HepG2 (cell line): Measurements from ENCODE around the gene EDAR. TPM values are rescaled to one million over a fixed set of nuclear protein-coding genes. Genes with fewer than 3 reads are reported as not detected.

Source experiments
- ATAC-seq: fragments of 200-7000 bp; cut with Tn5 transposase; 3 replicates; pipeline ENCODE4 v1.9.1; 2020; ENCODE audit warnings: mild to moderate bottlenecking, moderate library complexity
- BruUV-seq: library from RNA; stranded (reverse); fragments of 400-500 nt; replicated peaks from 2 replicates; lab custom pipeline; 2021; lab: Mats Ljungman, UMichigan
- CTCF ChIA-PET: fragments of 300-600 bp; formaldehyde crosslinking; extraction: SDS; loops from one replicate; lab custom pipeline; 2021; ENCODE audit warnings: low total read pairs, inconsistent platforms, low intra/inter-chr PET ratio; lab: Yijun Ruan, JAX
- POLR2A ChIA-PET: fragments of 350-600 bp; sonication (Branson Sonifier 250); formaldehyde crosslinking; loops from one replicate; lab custom pipeline; 2020; ENCODE audit warnings: antibody characterized with exemption, inconsistent platforms; lab: Yijun Ruan, JAX
- DNase-seq: peaks from one replicate; pipeline ENCODE4 v3.0.0-alpha.2; 2015; ENCODE audit warnings: low spot score
- FAIRE-seq: peaks from 3 replicates; lab custom pipeline; 2011; peaks lifted over from hg19 to GRCh38; lab: Jason Lieb, UNC
- H2AFZ ChIP-seq: one replicate; pipeline ENCODE4 v1.6.1; 2011; ENCODE audit warnings: low read length, inconsistent platforms
- H3K27ac ChIP-seq: fragments of 300-600 bp; 3 replicates; pipeline ENCODE4 v1.8.0; 2011; ENCODE audit warnings: mixed run types, mild to moderate bottlenecking, mixed read lengths, low read length, inconsistent platforms; ENCODE audit not compliant: insufficient read depth; ENCODE audit errors: extremely low read length
- H3K27me3 ChIP-seq, 2 experiments: fragments of 200-600 bp in 1 of 2; 2 replicates in 1 of 2; 3 replicates in 1 of 2; pipeline versions ENCODE4 v1.6.0 to v1.8.0; 2011; ENCODE audit warnings: low read length in 2 of 2, mild to moderate bottlenecking in 2 of 2, moderate library complexity in 2 of 2, inconsistent platforms in 1 of 2; ENCODE audit not compliant: insufficient read depth in 2 of 2, control insufficient read depth in 1 of 2
- H3K36me3 ChIP-seq, 2 experiments: fragments of 200-600 bp in 1 of 2; replicated peaks in 1 of 2; 2 replicates in 1 of 2; 3 replicates in 1 of 2; pipeline versions ENCODE4 v1.5.1 to v1.8.0; 2011; ENCODE audit warnings: low read length in 2 of 2, inconsistent platforms in 1 of 2; ENCODE audit not compliant: insufficient read depth in 2 of 2, control insufficient read depth in 1 of 2
- H3K4me1 ChIP-seq: 2 replicates; pipeline ENCODE4 v1.5.1; 2012; ENCODE audit warnings: low read length, inconsistent platforms; ENCODE audit not compliant: insufficient read depth
- H3K4me2 ChIP-seq: 2 replicates; pipeline ENCODE4 v1.6.0; 2011; ENCODE audit warnings: low read depth, low read length, inconsistent platforms
- H3K4me3 ChIP-seq, 3 experiments: fragments of 200-600 bp in 1 of 3; sonication (generic), shearing (Covaris generic) in 1 of 3; replicated peaks in 1 of 3; 2 replicates each; pipeline ENCODE4 v1.5.1; 2011 to 2016; ENCODE audit warnings: low read length in 3 of 3, inconsistent platforms in 2 of 3, low read depth in 2 of 3, mild to moderate bottlenecking in 2 of 3, control low read depth in 1 of 3, mixed read lengths in 1 of 3; ENCODE audit not compliant: insufficient read depth in 1 of 3
- H3K79me2 ChIP-seq: one replicate; pipeline ENCODE4 v1.6.1; 2011; ENCODE audit warnings: low read length, inconsistent platforms; ENCODE audit not compliant: insufficient read depth
- H3K9ac ChIP-seq: 2 replicates; pipeline ENCODE4 v1.6.0; 2011; ENCODE audit warnings: mild to moderate bottlenecking, low read depth, low read length, inconsistent platforms; ENCODE audit not compliant: insufficient read depth
- H3K9me3 ChIP-seq: 2 replicates; pipeline ENCODE4 v1.5.1; 2012; ENCODE audit warnings: mild to moderate bottlenecking, low read length
- H4K20me1 ChIP-seq: 2 replicates; pipeline ENCODE4 v1.6.0; 2011; ENCODE audit warnings: inconsistent platforms, mild to moderate bottlenecking, low read length, moderate library complexity; ENCODE audit not compliant: insufficient read depth
- KLF16 ChIP-seq, 2 experiments: sonication (generic) in 1 of 2; formaldehyde crosslinking in 1 of 2; IDR thresholded peaks; 2 replicates each; pipeline versions ENCODE4 v1.6.1 to v1.8.0; 2016 to 2023; ENCODE audit warnings: missing genetic modification reagents in 2 of 2, missing compliant biosample characterization in 1 of 2
- RFXAP ChIP-seq: sonication (generic); formaldehyde crosslinking; IDR thresholded peaks from 2 replicates; pipeline ENCODE4 v1.4.0; 2020; ENCODE audit warnings: missing genetic modification reagents, borderline replicate concordance
- ZBTB44 ChIP-seq: sonication (generic); formaldehyde crosslinking; IDR thresholded peaks from 2 replicates; pipeline ENCODE4 v1.4.0; 2020; ENCODE audit warnings: missing genetic modification reagents
- ZHX2 ChIP-seq, 2 experiments: sonication (generic) in 1 of 2; formaldehyde crosslinking in 1 of 2; IDR thresholded peaks; 2 replicates each; pipeline versions ENCODE4 v1.6.1 to v1.9.0; 2014 to 2022; ENCODE audit warnings: antibody characterized with exemption in 1 of 2, borderline replicate concordance in 1 of 2, inconsistent platforms in 1 of 2, low read depth in 1 of 2, missing genetic modification reagents in 1 of 2
- ZMYM3 ChIP-seq: sonication (generic); formaldehyde crosslinking; IDR thresholded peaks from 2 replicates; pipeline ENCODE4 v1.5.1; 2020; ENCODE audit warnings: mild to moderate bottlenecking, missing genetic modification reagents
- ZMYM4 ChIP-seq: sonication (generic); formaldehyde crosslinking; IDR thresholded peaks from 2 replicates; pipeline ENCODE4 v1.8.1; 2023; ENCODE audit warnings: mild to moderate bottlenecking, missing genetic modification reagents
- WGBS: methylation state at CpG from one replicate; pipeline ENCODE4 v1.1.6; 2017; ENCODE audit warnings: low lambda C conversion rate; 5-methylcytosine and 5-hydroxymethylcytosine counted together
- in situ Hi-C: cut with HindIII; loops from 2 replicates; pipeline ENCODE4 v1.10.0; 2017; ENCODE audit warnings: low pct_unique_long_range_greater_than_20kb; ENCODE audit not compliant: extremely low pct_ligation_motif_present
- intact Hi-C: fragments of 100-400 bp; cut with micrococcal nuclease; formaldehyde crosslinking; loops from one replicate; pipeline ENCODE4 v1.10.0; 2022; ENCODE audit not compliant: unreplicated experiment
- polyA plus RNA-seq, 8 experiments: library from polyadenylated mRNA; depleted of rRNA in 3 of 8; stranded (reverse) in 7 of 8; unstranded in 1 of 8; fragments of >200 nt; fragmentation: Illumina TruSeq in 4 of 8; extraction: Trizol in 4 of 8; gene quantifications; 2 replicates each; pipeline versions ENCODE4 v1.2.1 to v1.2.3, GENCODE V29; 2011 to 2016; ENCODE audit warnings: low read depth in 4 of 8, missing spikeins in 1 of 8, mixed read lengths in 1 of 8; ENCODE audit not compliant: insufficient read depth in 1 of 8
- total RNA-seq, 5 experiments: library from RNA; depleted of rRNA; stranded (reverse); fragments of >200 nt; fragmentation: Illumina TruSeq; extraction: Trizol; gene quantifications; 2 replicates each; pipeline ENCODE4 v1.2.3, GENCODE V29; 2016; ENCODE audit warnings: low read depth in 1 of 5
- TF ChIP-seq, protein P1 (sequence below): sonication (generic); formaldehyde crosslinking; IDR thresholded peaks from 2 replicates; pipeline ENCODE4 v1.4.0; 2020; ENCODE audit warnings: mild to moderate bottlenecking, missing genetic modification reagents
- TF ChIP-seq, protein P2 (sequence below): sonication (generic); formaldehyde crosslinking; IDR thresholded peaks from 2 replicates; pipeline ENCODE4 v1.4.0; 2020; ENCODE audit warnings: missing genetic modification reagents

EDAR gene
- total and polyA plus RNA-seq, 2 of the 13 experiments (the other 11 are each of a cell fraction or from before 2014, with no cell fraction given), result not detected

DNA sequence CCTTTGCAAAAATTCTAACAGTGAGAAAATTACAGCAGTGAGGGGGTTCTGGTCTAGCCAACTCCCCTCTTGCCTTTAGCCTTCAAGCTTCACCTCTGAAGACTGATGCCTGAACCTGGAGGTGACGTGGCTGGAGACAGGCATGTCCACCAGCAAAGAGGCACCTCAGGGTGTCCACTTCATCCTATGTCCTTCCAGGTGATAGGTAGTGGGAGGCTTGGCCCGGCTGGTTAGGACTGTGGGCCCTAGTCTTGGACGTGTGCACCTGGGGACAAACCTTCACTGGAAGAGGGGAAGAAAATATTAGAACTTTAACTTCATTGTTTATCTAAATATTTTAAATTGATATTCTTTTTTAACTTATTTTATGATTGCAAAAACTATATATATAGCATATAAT lies 35.5 kb upstream of the EDAR start (continued):
- TF ChIP-seq ZHX2 (IDR thresholded peaks at IDR 0.05; ENCODE audit: low read depth), result no peak
- no peak for TF ChIP-seq ZHX2 (CRISPR knock-in tag; IDR thresholded peaks at IDR 0.05; ENCODE audit: borderline replicate concordance)

GRCh38 chr2:109021895-109022300 lies 32.9 kb upstream of the EDAR start:
- intact Hi-C loops, result no loop called here
- 27% methylated on average over 6 of the region's 13 CpGs for WGBS
- H3K27me3 ChIP-seq, result no peaks in the 10 kb centered on the region; a peak in 2 of 5 replicates
- ATAC-seq, result peak; percentile 82
- ChIA-PET CTCF (no interaction called here), POLR2A (no interaction called here)
- H2AFZ ChIP-seq, result no peak overlapping the region
- no peak overlapping the region for H3K27ac ChIP-seq
- BruUV-seq, result no TSS peak
- H3K9me3 ChIP-seq, result no peaks in the 10 kb centered on the region
- H3K79me2 ChIP-seq, result no peaks in the 10 kb centered on the region
- no peak for FAIRE-seq
- peak overlapping the region in 1 of 3 experiments; percentile 2; a peak in 1 of 6 replicates for H3K4me3 ChIP-seq
- peaks cover 54% of the 10 kb centered on the region for H3K4me1 ChIP-seq
- peak; percentile 50 for DNase-seq
- H4K20me1 ChIP-seq, result no peaks in the 10 kb centered on the region
- no peak overlapping the region; the same call in 1 of the 2 replicates for H3K9ac ChIP-seq
- peak overlapping the region; percentile 50 for H3K4me2 ChIP-seq
- in situ Hi-C loops, result no loop called here
- no peaks in the 10 kb centered on the region for H3K36me3 ChIP-seq
- TF ChIP-seq ZMYM3 (0 out of 2 replicates have a peak, but pooled peaks have one; percentile 63), ZMYM4 (CRISPR knock-in tag) (peak; percentile 54), RFXAP (CRISPR knock-in tag) (0 out of 2 replicates have a peak, but pooled peaks have one; percentile 55), KLF16 (CRISPR knock-in tag; IDR thresholded peaks at IDR 0.05) (0 out of 4 replicates have a peak, but pooled peaks of 1 of the 2 experiments have one; percentile 57), ZBTB44 (CRISPR knock-in tag) (0 out of 2 replicates have a peak, but pooled peaks have one; percentile 27)
- TF ChIP-seq, protein P1, sequence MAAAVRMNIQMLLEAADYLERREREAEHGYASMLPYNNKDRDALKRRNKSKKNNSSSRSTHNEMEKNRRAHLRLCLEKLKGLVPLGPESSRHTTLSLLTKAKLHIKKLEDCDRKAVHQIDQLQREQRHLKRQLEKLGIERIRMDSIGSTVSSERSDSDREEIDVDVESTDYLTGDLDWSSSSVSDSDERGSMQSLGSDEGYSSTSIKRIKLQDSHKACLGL (CRISPR knock-in tag), result no peak
- TF ChIP-seq, protein P2, sequence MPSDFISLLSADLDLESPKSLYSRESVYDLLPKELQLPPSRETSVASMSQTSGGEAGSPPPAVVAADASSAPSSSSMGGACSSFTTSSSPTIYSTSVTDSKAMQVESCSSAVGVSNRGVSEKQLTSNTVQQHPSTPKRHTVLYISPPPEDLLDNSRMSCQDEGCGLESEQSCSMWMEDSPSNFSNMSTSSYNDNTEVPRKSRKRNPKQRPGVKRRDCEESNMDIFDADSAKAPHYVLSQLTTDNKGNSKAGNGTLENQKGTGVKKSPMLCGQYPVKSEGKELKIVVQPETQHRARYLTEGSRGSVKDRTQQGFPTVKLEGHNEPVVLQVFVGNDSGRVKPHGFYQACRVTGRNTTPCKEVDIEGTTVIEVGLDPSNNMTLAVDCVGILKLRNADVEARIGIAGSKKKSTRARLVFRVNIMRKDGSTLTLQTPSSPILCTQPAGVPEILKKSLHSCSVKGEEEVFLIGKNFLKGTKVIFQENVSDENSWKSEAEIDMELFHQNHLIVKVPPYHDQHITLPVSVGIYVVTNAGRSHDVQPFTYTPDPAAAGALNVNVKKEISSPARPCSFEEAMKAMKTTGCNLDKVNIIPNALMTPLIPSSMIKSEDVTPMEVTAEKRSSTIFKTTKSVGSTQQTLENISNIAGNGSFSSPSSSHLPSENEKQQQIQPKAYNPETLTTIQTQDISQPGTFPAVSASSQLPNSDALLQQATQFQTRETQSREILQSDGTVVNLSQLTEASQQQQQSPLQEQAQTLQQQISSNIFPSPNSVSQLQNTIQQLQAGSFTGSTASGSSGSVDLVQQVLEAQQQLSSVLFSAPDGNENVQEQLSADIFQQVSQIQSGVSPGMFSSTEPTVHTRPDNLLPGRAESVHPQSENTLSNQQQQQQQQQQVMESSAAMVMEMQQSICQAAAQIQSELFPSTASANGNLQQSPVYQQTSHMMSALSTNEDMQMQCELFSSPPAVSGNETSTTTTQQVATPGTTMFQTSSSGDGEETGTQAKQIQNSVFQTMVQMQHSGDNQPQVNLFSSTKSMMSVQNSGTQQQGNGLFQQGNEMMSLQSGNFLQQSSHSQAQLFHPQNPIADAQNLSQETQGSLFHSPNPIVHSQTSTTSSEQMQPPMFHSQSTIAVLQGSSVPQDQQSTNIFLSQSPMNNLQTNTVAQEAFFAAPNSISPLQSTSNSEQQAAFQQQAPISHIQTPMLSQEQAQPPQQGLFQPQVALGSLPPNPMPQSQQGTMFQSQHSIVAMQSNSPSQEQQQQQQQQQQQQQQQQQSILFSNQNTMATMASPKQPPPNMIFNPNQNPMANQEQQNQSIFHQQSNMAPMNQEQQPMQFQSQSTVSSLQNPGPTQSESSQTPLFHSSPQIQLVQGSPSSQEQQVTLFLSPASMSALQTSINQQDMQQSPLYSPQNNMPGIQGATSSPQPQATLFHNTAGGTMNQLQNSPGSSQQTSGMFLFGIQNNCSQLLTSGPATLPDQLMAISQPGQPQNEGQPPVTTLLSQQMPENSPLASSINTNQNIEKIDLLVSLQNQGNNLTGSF, result 0 out of 2 replicates have a peak, but pooled peaks have one; percentile 42
